NCI-H1105 (cell line): ENCODE results near the gene CYP3A4.
"Not testable (repeated sequence)": the region's sequence is repeated elsewhere in the genome, so short reads cannot be mapped to it uniquely, and the experiment has no call there.

Experiments
- DNase-seq: peaks from one replicate; lab custom pipeline; 2025; lab: John Stamatoyannopoulos, UW

The CYP3A4 gene

GRCh38 chr7:99751322-99752052 lies 32.5 kb downstream of the CYP3A4 start:
- DNase-seq: not testable (repeated sequence)

GRCh38 chr7:99748846-99749579 lies 35.0 kb downstream of the CYP3A4 start:
- no peak for DNase-seq

- not testable (repeated sequence) for DNase-seq
Observed at GRCh38 chr7:99746915-99747314, 37.1 kb downstream of the CYP3A4 start.

GRCh38 chr7:99745395-99745794 lies 38.6 kb downstream of the CYP3A4 start:
- not testable (repeated sequence) for DNase-seq

- no peak for DNase-seq
Observed at GRCh38 chr7:99742737-99743394, 41.1 kb downstream of the CYP3A4 start.

GRCh38 chr7:99741441-99741795 lies 42.6 kb downstream of the CYP3A4 start:
- DNase-seq: no peak

- no peak for DNase-seq
Observed at GRCh38 chr7:99740573-99741440, 43.2 kb downstream of the CYP3A4 start.

GRCh38 chr7:99739699-99740572 lies 44.0 kb downstream of the CYP3A4 start:
- DNase-seq: no peak

- no peak for DNase-seq
Observed at GRCh38 chr7:99737726-99738125, 46.3 kb downstream of the CYP3A4 start.

GRCh38 chr7:99736667-99737066 lies 47.3 kb downstream of the CYP3A4 start:
- not testable (repeated sequence) for DNase-seq

- no peak for DNase-seq
Observed at GRCh38 chr7:99734987-99735386, 49.0 kb downstream of the CYP3A4 start, which contains the start of gene CYP3A7. Gene CYP3A7 (minus strand): TSS chr7:99735196. CDS start chr7:99735093, 103 bp downstream.

- no peak for DNase-seq
Observed at GRCh38 chr7:99733448-99733847, 50.5 kb downstream of the CYP3A4 start.

- DNase-seq: no peak
Observed at GRCh38 chr7:99733003-99733402, 51.0 kb downstream of the CYP3A4 start.

- DNase-seq: no peak
Observed at GRCh38 chr7:99731638-99732374, 52.2 kb downstream of the CYP3A4 start.

GRCh38 chr7:99730992-99731391 lies 53.0 kb downstream of the CYP3A4 start:
- no peak for DNase-seq

- DNase-seq: no peak
Observed at GRCh38 chr7:99730238-99730810, 53.7 kb downstream of the CYP3A4 start.

GRCh38 chr7:99729486-99730237 lies 54.3 kb downstream of the CYP3A4 start:
- no peak for DNase-seq

GRCh38 chr7:99728615-99729014 lies 55.4 kb downstream of the CYP3A4 start:
- DNase-seq: no peak

GRCh38 chr7:99723201-99723600 lies 60.8 kb downstream of the CYP3A4 start:
- DNase-seq: not testable (repeated sequence)
